Activated T-helper 17 cell treated with anti-CD3 and anti-CD28 coated beads, Interleukin-2, amount 50 U/mL, for 72 hours (primary cell): ENCODE measurements around the gene CCDC138. TPM values are rescaled to one million over a fixed set of nuclear protein-coding genes. Genes with fewer than 3 reads are reported as not detected.

Source experiments
- ATAC-seq: fragments of 150-1000 bp; cut with Tn5 transposase; replicated peaks from 2 replicates; pipeline ENCODE4 v1.10.0; 2021; ENCODE audit warnings: mild to moderate bottlenecking, moderate library complexity
- H3K27ac Mint-ChIP-seq: one replicate; pipeline ENCODE4 v1.8.0; 2022; ENCODE audit warnings: mixed read lengths
- H3K27me3 Mint-ChIP-seq: one replicate; pipeline ENCODE4 v1.8.0; 2022; ENCODE audit warnings: mixed read lengths
- H3K36me3 Mint-ChIP-seq: one replicate; pipeline ENCODE4 v1.8.0; 2022; ENCODE audit warnings: low read depth, mild to moderate bottlenecking, mixed read lengths
- H3K4me1 Mint-ChIP-seq: one replicate; pipeline ENCODE4 v1.8.0; 2022; ENCODE audit warnings: mixed read lengths
- H3K4me3 Mint-ChIP-seq: one replicate; pipeline ENCODE4 v1.8.0; 2022; ENCODE audit warnings: mild to moderate bottlenecking, mixed read lengths
- H3K9me3 Mint-ChIP-seq: one replicate; pipeline ENCODE4 v1.8.0; 2022; ENCODE audit warnings: mixed read lengths
- total RNA-seq, 2 donors: library from RNA; stranded (reverse); gene quantifications; one replicate each; pipeline ENCODE4 v1.2.3, GENCODE V29; 2022

CCDC138 gene
- total RNA-seq, 2 donors from 2014 or later: 11.0 to 18.1 TPM

DNA sequence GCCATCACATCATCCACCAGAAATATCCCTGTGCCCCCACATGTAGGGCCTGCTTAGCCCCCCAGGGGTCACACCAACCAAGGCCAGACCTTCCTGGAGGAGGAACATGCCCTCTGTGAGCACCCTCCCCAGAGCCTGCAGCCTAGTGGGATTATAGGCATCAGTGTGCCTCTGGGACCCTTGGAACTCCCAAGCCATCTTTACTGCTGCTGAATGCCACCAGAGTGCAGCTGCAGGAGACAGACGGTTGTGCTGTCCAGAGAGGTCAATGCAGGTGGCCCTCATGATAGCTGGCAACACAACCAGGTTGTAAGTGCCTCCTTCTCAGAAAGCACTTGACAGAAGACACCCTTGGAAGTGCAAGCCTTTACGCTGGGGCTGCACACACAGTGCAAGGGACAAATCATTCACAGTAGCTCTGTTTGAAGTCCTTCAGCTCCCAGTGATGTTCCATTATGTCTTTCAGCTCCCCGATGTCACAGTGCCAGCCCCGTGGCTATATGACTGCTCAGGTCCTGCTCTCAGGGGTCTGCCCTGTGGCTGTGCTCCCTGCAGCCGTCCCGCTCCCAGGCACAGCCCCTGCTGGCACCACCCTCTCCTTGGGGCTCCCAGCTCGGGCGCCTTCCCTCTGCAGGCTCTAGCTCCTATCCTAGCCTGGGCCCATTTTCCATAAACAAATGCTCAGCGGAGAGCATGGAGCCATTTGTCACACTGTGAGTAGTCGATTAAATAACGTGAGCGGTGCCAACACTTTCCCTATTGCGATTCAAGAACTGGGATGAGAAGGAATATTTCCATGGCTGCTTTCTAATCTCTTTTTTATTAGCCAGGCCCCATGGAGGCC is 137.4 kb downstream of the CCDC138 start:
- Mint-ChIP-seq H3K4me3 (no peak overlapping the region), H3K27ac (no peak overlapping the region), H3K27me3 (peaks cover 4% of the 10 kb centered on the region), H3K4me1 (peaks cover 6% of the 10 kb centered on the region), H3K9me3 (no peaks in the 10 kb centered on the region), H3K36me3 (no peaks in the 10 kb centered on the region)
- no peak for ATAC-seq

DNA sequence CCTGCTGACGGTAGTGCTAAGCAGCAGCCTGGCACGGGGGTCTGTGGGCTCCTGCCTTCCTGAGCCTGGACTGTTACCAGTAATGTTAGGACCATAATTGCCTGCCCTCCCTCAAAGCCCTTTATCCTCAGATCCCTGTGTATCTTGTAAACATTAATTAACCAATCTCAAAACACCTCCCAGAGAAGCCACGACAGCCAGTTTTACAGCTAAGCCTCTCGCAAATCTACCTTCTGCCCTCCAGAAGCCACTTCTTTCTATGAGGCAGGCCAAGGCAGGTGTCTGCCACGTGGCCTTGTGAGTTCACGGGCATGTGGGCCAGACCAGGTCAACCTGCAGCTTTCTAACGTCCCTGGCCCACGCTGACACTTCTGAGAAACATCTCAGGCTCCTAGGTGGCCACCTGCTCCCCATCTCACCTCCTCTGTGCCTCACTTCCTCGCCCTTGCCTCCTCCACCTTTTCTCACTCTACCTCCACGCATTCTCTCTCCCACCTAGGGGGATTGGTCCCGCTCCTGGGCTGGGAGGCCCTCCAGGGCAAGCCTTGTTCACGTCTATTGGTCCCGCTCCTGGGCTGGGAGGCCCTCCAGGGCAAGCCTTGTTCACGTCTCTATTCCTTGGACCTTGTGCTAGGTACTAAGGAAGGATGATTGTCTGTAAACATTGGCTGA is 138.1 kb downstream of the CCDC138 start:
- Mint-ChIP-seq H3K27ac (no peak overlapping the region), H3K9me3 (no peaks in the 10 kb centered on the region), H3K36me3 (no peaks in the 10 kb centered on the region), H3K4me1 (peaks cover 6% of the 10 kb centered on the region), H3K4me3 (no peak overlapping the region), H3K27me3 (peaks cover 4% of the 10 kb centered on the region)
- ATAC-seq: no peak

DNA sequence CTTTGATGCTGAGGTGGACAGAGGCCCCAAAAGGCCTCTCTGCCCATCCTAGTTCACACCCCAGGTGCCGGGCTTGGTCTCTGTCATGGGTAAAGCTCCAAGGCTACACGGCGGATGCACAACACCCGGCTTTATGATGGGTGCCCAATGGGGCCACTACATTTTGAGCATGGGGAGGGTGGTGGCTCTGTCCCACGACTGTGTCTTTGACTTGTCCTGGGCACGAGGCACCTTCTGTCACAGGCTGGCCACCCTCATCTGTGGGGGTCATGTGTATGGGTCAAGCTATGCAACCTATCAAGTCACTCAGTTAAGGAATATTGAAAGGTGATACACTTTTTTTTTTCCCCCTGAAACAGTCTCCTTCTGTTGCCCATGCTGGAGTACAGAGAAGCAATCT is 138.7 kb downstream of the CCDC138 start:
- Mint-ChIP-seq H3K9me3 (no peaks in the 10 kb centered on the region), H3K27me3 (peaks cover 4% of the 10 kb centered on the region), H3K4me1 (peaks cover 6% of the 10 kb centered on the region), H3K27ac (no peak overlapping the region), H3K4me3 (no peak overlapping the region), H3K36me3 (no peaks in the 10 kb centered on the region)
- no peak for ATAC-seq

DNA sequence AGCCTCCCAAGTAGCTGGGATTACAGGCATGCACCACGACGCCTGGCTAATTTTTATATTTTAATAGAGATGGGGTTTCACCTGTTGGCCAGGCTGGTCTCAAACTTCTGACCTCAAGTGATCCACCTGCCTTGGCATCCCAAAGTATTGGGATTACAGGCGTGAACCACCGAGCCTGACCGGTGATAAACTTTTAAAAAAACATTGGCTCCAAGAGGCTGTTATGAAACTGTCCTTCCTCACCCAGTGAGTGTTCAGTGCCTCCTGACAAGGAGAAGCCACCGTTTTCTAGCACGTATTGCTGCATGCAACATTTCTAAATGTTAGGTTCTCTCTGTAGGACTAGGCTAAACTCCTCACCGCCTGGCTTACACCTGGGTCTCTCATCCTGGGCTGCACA is 139.2 kb downstream of the CCDC138 start:
- H3K4me3 Mint-ChIP-seq: no peak overlapping the region

More for the DNA sequence above, 139.2 kb downstream of the CCDC138 start:
- Mint-ChIP-seq H3K36me3 (no peaks in the 10 kb centered on the region), H3K9me3 (no peaks in the 10 kb centered on the region), H3K4me1 (peaks cover 6% of the 10 kb centered on the region), H3K27me3 (peaks cover 4% of the 10 kb centered on the region), H3K27ac (no peak overlapping the region)
- no peak for ATAC-seq

Other genes starting within 250 kb of the CCDC138 start
- gene RANBP2, start 67.3 kb upstream of the CCDC138 start, total RNA-seq: 10 to 100 TPM; 54.8 to 81.6 TPM
- not detected for gene EDAR, start 202.4 kb downstream of the CCDC138 start, total RNA-seq